Kidney epithelial cell (primary cell): ENCODE measurements around the gene PCBP3. TPM values are rescaled to one million over a fixed set of nuclear protein-coding genes. Genes with fewer than 3 reads are reported as not detected.

Experiments used
- DNase-seq: peaks from one replicate; pipeline ENCODE4 v3.0.0-alpha.2; 2010; ENCODE audit warnings: low read depth
- H3K27me3 ChIP-seq: 2 replicates; pipeline ENCODE4 v1.6.0; 2011; ENCODE audit warnings: low read length; ENCODE audit not compliant: control insufficient read depth, insufficient read depth
- H3K36me3 ChIP-seq: 2 replicates; pipeline ENCODE4 v1.5.1; 2011; ENCODE audit warnings: low read length; ENCODE audit not compliant: control insufficient read depth, insufficient read depth
- H3K4me3 ChIP-seq: 2 replicates; pipeline ENCODE4 v1.5.1; 2011; ENCODE audit warnings: low read depth, mild to moderate bottlenecking, control low read depth, low read length
- total RNA-seq: library from RNA; depleted of rRNA; stranded (reverse); fragments of >200 nt; gene quantifications from 2 replicates; pipeline ENCODE4 v1.2.3, GENCODE V29; 2015
- TF ChIP-seq, protein P1 (sequence below): IDR thresholded peaks from 2 replicates; pipeline ENCODE4 v1.5.1; 2011; ENCODE audit warnings: mild to moderate bottlenecking, moderate library complexity, low read length, control low read depth, inconsistent platforms; ENCODE audit not compliant: insufficient read depth, poor library complexity, severe bottlenecking

PCBP3 gene
- total RNA-seq, 1 donor from 2014 or later: 1.3 TPM

- H3K27me3 ChIP-seq: peaks cover 3% of the 10 kb centered on the region
- H3K4me3 ChIP-seq: no peak overlapping the region
- H3K36me3 ChIP-seq: no peaks in the 10 kb centered on the region
- TF ChIP-seq, protein P1, sequence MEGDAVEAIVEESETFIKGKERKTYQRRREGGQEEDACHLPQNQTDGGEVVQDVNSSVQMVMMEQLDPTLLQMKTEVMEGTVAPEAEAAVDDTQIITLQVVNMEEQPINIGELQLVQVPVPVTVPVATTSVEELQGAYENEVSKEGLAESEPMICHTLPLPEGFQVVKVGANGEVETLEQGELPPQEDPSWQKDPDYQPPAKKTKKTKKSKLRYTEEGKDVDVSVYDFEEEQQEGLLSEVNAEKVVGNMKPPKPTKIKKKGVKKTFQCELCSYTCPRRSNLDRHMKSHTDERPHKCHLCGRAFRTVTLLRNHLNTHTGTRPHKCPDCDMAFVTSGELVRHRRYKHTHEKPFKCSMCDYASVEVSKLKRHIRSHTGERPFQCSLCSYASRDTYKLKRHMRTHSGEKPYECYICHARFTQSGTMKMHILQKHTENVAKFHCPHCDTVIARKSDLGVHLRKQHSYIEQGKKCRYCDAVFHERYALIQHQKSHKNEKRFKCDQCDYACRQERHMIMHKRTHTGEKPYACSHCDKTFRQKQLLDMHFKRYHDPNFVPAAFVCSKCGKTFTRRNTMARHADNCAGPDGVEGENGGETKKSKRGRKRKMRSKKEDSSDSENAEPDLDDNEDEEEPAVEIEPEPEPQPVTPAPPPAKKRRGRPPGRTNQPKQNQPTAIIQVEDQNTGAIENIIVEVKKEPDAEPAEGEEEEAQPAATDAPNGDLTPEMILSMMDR: no peak
- DNase-seq: no peak
These were observed 209.4 kb downstream of the PCBP3 start for GRCh38 chr21:45852886-45853400.

- H3K36me3 ChIP-seq: no peaks in the 10 kb centered on the region
- peaks cover 3% of the 10 kb centered on the region for H3K27me3 ChIP-seq
- TF ChIP-seq, protein P1: no peak
- DNase-seq: no peak
- no peak overlapping the region for H3K4me3 ChIP-seq
These were observed 210.3 kb downstream of the PCBP3 start for GRCh38 chr21:45853703-45854342.

DNA sequence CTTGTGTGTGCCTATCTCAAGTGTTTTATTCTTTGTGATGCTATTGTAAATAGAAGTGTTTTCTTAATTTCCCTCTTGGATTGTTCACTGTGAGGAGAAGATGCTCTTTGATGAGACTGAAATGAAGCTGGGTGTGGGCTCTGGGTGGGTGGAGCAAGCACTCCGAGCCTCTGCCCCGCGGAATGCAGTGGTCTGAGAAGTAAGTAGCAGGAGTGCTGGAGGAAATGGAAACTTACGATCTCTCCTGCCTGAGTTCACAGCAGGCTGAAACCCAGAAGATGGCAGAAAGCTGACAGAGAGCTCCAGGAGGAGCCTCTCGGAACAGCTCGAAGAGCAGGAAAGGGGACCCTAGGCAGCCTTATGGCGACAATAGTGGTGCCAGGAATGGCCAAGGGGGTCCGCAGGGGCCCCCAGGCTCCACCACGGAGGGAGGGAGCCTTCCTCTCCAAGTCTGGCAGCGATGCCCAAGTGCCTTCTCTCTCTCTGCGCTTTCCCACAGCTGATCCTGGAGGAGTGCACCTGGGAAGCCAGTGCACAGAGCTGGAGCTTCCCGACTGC, 211.2 kb downstream of the PCBP3 start:
- DNase-seq: no peak
- H3K4me3 ChIP-seq: no peak overlapping the region
- no peaks in the 10 kb centered on the region for H3K36me3 ChIP-seq
- H3K27me3 ChIP-seq: peaks cover 3% of the 10 kb centered on the region
- TF ChIP-seq, protein P1: no peak

DNA sequence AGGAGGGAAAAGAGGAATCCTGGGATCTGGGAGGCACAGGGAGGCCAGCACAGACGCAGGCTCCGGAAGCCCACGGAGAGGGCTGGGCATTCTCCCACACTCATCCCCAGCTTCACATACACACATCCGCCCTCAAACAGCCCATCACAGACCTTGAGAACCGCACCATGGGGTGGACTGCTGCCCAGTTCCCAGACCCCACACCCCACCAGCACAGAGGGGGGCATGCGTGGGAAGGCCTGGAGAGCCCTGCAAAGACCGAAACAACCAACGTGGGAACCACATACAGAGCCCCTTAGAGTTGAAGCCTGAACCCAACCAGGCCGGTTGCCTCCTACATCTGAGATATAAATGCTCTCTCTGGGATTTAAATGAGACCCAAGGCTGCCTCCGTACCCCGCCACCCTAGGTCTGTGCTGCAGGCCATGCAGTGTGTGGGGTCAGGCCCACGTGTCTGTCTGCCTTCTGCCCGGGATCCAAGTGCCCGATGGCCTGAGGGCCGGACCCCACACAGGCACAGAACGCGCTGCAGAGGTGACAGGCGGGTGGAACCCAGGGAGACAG, 211.8 kb downstream of the PCBP3 start:
- no peak for DNase-seq
- no peaks in the 10 kb centered on the region for H3K36me3 ChIP-seq
- H3K4me3 ChIP-seq: no peak overlapping the region
- TF ChIP-seq, protein P1: no peak
- H3K27me3 ChIP-seq: peaks cover 3% of the 10 kb centered on the region

- Histone ChIP-seq H3K27me3 (peaks cover 3% of the 10 kb centered on the region), H3K4me3 (no peak overlapping the region), H3K36me3 (no peaks in the 10 kb centered on the region)
- TF ChIP-seq, protein P1: no peak
- no peak for DNase-seq
These were observed 212.9 kb downstream of the PCBP3 start for GRCh38 chr21:45856442-45856841.

- DNase-seq: no peak
- TF ChIP-seq, protein P1: no peak
- H3K36me3 ChIP-seq: no peaks in the 10 kb centered on the region
These were observed 213.4 kb downstream of the PCBP3 start for GRCh38 chr21:45856906-45857305.

More at GRCh38 chr21:45856906-45857305, 213.4 kb downstream of the PCBP3 start:
- Histone ChIP-seq H3K4me3 (no peak overlapping the region), H3K27me3 (peaks cover 3% of the 10 kb centered on the region)
